NCI-H2029 (cell line): Measurements from ENCODE around the gene MAD2L1BP.
A peak's percentile ranks its signal among the peaks of the same experiment; 100 is the strongest.

Experiments used
- DNase-seq: peaks from one replicate; lab custom pipeline; 2025; lab: John Stamatoyannopoulos, UW

Gene MAD2L1BP

GRCh38 chr6:43683708-43684455 lies 48.2 kb downstream of the MAD2L1BP start:
- DNase-seq = no peak

- no peak for DNase-seq
Measured at GRCh38 chr6:43687079-43687436, 51.4 kb downstream of the MAD2L1BP start.

- peak; percentile 84 for DNase-seq
Measured at GRCh38 chr6:43687437-43688347, 52.1 kb downstream of the MAD2L1BP start, which contains the start of gene MRPS18A. Gene MRPS18A (minus strand): TSS chr6:43687791. CDS start chr6:43687779, 12 bp downstream.

GRCh38 chr6:43689421-43689820 lies 53.8 kb downstream of the MAD2L1BP start:
- DNase-seq = no peak
